ENCODE measurements around the gene ATP8A2. TPM values are rescaled to one million over a fixed set of nuclear protein-coding genes. Genes with fewer than 3 reads are reported as not detected.

The ATP8A2 gene
- polyA plus RNA-seq, 3 donors from 2014 or later, result 0.20 to 0.38 TPM; not detected in 1

- no peaks in the 10 kb centered on the region for H3K36me3 Mint-ChIP-seq
- peaks cover 0 to 6% (median 0%) of the 10 kb centered on the region in 6 donors for H3K9me3 Mint-ChIP-seq
- H3K27me3 Mint-ChIP-seq (ENCODE audit: low read depth in 3 of 3), result peaks cover 0 to 7% (median 0%) of the 10 kb centered on the region in 3 donors
- no peak overlapping the region for H3K27ac Mint-ChIP-seq
- no peak overlapping the region for H3K4me3 Mint-ChIP-seq
- no peaks in the 10 kb centered on the region for H3K4me1 Mint-ChIP-seq
- DNase-seq, result no peak
Measured at GRCh38 chr13:25453850-25454365, 82.1 kb downstream of the ATP8A2 start.

GRCh38 chr13:25455146-25455545, 83.4 kb downstream of the ATP8A2 start:
- Mint-ChIP-seq H3K27ac (no peak overlapping the region), H3K36me3 (no peaks in the 10 kb centered on the region), H3K27me3 (ENCODE audit: low read depth in 3 of 3) (peaks cover 0 to 9% (median 0%) of the 10 kb centered on the region in 3 donors), H3K4me3 (no peak overlapping the region), H3K9me3 (peaks cover 0 to 6% (median 0%) of the 10 kb centered on the region in 6 donors), H3K4me1 (no peaks in the 10 kb centered on the region)
- no peak for DNase-seq

- no peak for DNase-seq
- Mint-ChIP-seq H3K36me3 (no peaks in the 10 kb centered on the region), H3K27ac (no peak overlapping the region), H3K4me1 (no peaks in the 10 kb centered on the region), H3K9me3 (peaks cover 0 to 6% (median 0%) of the 10 kb centered on the region in 6 donors), H3K27me3 (ENCODE audit: low read depth in 3 of 3) (peaks cover 0 to 7% (median 2%) of the 10 kb centered on the region in 3 donors), H3K4me3 (no peak overlapping the region)
Measured at GRCh38 chr13:25457566-25457965, 85.8 kb downstream of the ATP8A2 start.

- peaks cover 5 to 17% (median 10%) of the 10 kb centered on the region in 3 donors for H3K27me3 Mint-ChIP-seq (ENCODE audit: low read depth in 3 of 3)
- no peaks in the 10 kb centered on the region for H3K36me3 Mint-ChIP-seq
- no peak for DNase-seq
- no peak overlapping the region for H3K4me3 Mint-ChIP-seq
- H3K9me3 Mint-ChIP-seq, result peaks cover 0 to 2% (median 0%) of the 10 kb centered on the region in 6 donors
- H3K27ac Mint-ChIP-seq, result peak overlapping the region in 1 of 6 donors; percentile 19
- H3K4me1 Mint-ChIP-seq, result no peaks in the 10 kb centered on the region
Measured at GRCh38 chr13:25462301-25463125, 90.7 kb downstream of the ATP8A2 start.

- Mint-ChIP-seq H3K36me3 (no peaks in the 10 kb centered on the region), H3K4me1 (no peaks in the 10 kb centered on the region), H3K4me3 (no peak overlapping the region), H3K27ac (no peak overlapping the region), H3K27me3 (ENCODE audit: low read depth in 3 of 3) (peaks cover 10 to 25% (median 13%) of the 10 kb centered on the region in 3 donors), H3K9me3 (peaks cover 0 to 4% (median 0%) of the 10 kb centered on the region in 6 donors)
- DNase-seq, result no peak
Measured at GRCh38 chr13:25463496-25463895, 91.7 kb downstream of the ATP8A2 start.

- H3K36me3 Mint-ChIP-seq, result no peaks in the 10 kb centered on the region
- H3K27me3 Mint-ChIP-seq (ENCODE audit: low read depth in 3 of 3), result peaks cover 12 to 24% (median 21%) of the 10 kb centered on the region in 3 donors
- H3K27ac Mint-ChIP-seq, result no peak overlapping the region
- no peak for DNase-seq
- H3K4me3 Mint-ChIP-seq, result no peak overlapping the region
- H3K9me3 Mint-ChIP-seq, result peaks cover 0 to 9% (median 2%) of the 10 kb centered on the region in 6 donors
- peaks cover 2 to 5% of the 10 kb centered on the region in 2 donors for H3K4me1 Mint-ChIP-seq
Measured at GRCh38 chr13:25466880-25467279, 95.1 kb downstream of the ATP8A2 start.

GRCh38 chr13:25468325-25469168, 96.8 kb downstream of the ATP8A2 start:
- Mint-ChIP-seq H3K36me3 (no peaks in the 10 kb centered on the region), H3K27me3 (ENCODE audit: low read depth in 3 of 3) (peaks cover 12 to 26% (median 22%) of the 10 kb centered on the region in 3 donors), H3K9me3 (peaks cover 0 to 9% (median 2%) of the 10 kb centered on the region in 6 donors), H3K27ac (no peak overlapping the region), H3K4me1 (peaks cover 2 to 5% of the 10 kb centered on the region in 2 donors), H3K4me3 (no peak overlapping the region)
- no peak for DNase-seq

GRCh38 chr13:25469169-25469525, 97.4 kb downstream of the ATP8A2 start:
- no peak overlapping the region for H3K27ac Mint-ChIP-seq
- H3K27me3 Mint-ChIP-seq (ENCODE audit: low read depth in 3 of 3), result peaks cover 12 to 26% (median 18%) of the 10 kb centered on the region in 3 donors
- no peak for DNase-seq
- no peaks in the 10 kb centered on the region for H3K36me3 Mint-ChIP-seq
- H3K4me3 Mint-ChIP-seq, result peak overlapping the region in 3 of 5 donors; percentile 21 to 77 (median 31)
- peaks cover 2 to 5% of the 10 kb centered on the region in 2 donors for H3K4me1 Mint-ChIP-seq
- peaks cover 0 to 9% (median 2%) of the 10 kb centered on the region in 6 donors for H3K9me3 Mint-ChIP-seq

- no peaks in the 10 kb centered on the region for H3K36me3 Mint-ChIP-seq
- no peak for DNase-seq
- no peak overlapping the region for H3K4me3 Mint-ChIP-seq
- H3K27me3 Mint-ChIP-seq (ENCODE audit: low read depth in 3 of 3), result peaks cover 2 to 12% (median 4%) of the 10 kb centered on the region in 3 donors
- peaks cover 0 to 9% (median 0%) of the 10 kb centered on the region in 6 donors for H3K9me3 Mint-ChIP-seq
- no peak overlapping the region for H3K27ac Mint-ChIP-seq
- peaks cover 2 to 5% of the 10 kb centered on the region in 2 donors for H3K4me1 Mint-ChIP-seq
Measured at GRCh38 chr13:25473864-25474263, 102.1 kb downstream of the ATP8A2 start.

- Mint-ChIP-seq H3K9me3 (peaks cover 0 to 11% (median 5%) of the 10 kb centered on the region in 6 donors), H3K36me3 (no peaks in the 10 kb centered on the region), H3K4me1 (no peaks in the 10 kb centered on the region), H3K27ac (no peak overlapping the region), H3K4me3 (no peak overlapping the region), H3K27me3 (ENCODE audit: low read depth in 3 of 3) (peaks cover 2 to 9% (median 2%) of the 10 kb centered on the region in 3 donors)
- DNase-seq, result no peak
Measured at GRCh38 chr13:25478186-25478585, 106.4 kb downstream of the ATP8A2 start.

- Mint-ChIP-seq H3K27ac (no peak overlapping the region), H3K4me1 (no peaks in the 10 kb centered on the region), H3K27me3 (ENCODE audit: low read depth in 3 of 3) (peaks cover 0 to 7% (median 2%) of the 10 kb centered on the region in 3 donors), H3K9me3 (no peaks in the 10 kb centered on the region), H3K36me3 (no peaks in the 10 kb centered on the region), H3K4me3 (no peak overlapping the region)
- no peak for DNase-seq
Measured at GRCh38 chr13:25489238-25489637, 117.5 kb downstream of the ATP8A2 start.

GRCh38 chr13:25490236-25490635, 118.5 kb downstream of the ATP8A2 start:
- no peak for DNase-seq
- no peak overlapping the region for H3K4me3 Mint-ChIP-seq
- no peaks in the 10 kb centered on the region for H3K36me3 Mint-ChIP-seq
- H3K27ac Mint-ChIP-seq, result no peak overlapping the region
- peaks cover 0 to under 1% (median 0%) of the 10 kb centered on the region in 6 donors for H3K9me3 Mint-ChIP-seq
- H3K27me3 Mint-ChIP-seq (ENCODE audit: low read depth in 3 of 3), result peaks cover 0 to 8% (median 2%) of the 10 kb centered on the region in 3 donors
- no peaks in the 10 kb centered on the region for H3K4me1 Mint-ChIP-seq

- no peak for DNase-seq
- Mint-ChIP-seq H3K27ac (no peak overlapping the region), H3K27me3 (ENCODE audit: low read depth in 3 of 3) (peaks cover 0 to 7% (median 5%) of the 10 kb centered on the region in 3 donors), H3K4me1 (no peaks in the 10 kb centered on the region), H3K4me3 (no peak overlapping the region), H3K36me3 (no peaks in the 10 kb centered on the region), H3K9me3 (peaks cover 0 to 2% (median 0%) of the 10 kb centered on the region in 6 donors)
Measured at GRCh38 chr13:25493931-25494640, 122.3 kb downstream of the ATP8A2 start.

Measured in immature natural killer cell (primary cell).